GM10847 (cell line): ENCODE results near the gene ADD3.

ENCODE experiments used
- POLR2A ChIP-seq: IDR thresholded peaks from 2 replicates; pipeline ENCODE4 v1.6.1; 2011; ENCODE audit not compliant: insufficient read length; ENCODE audit errors: extremely low read depth

ADD3 gene

GRCh38 chr10:110059925-110060324 lies 52.1 kb downstream of the ADD3 start:
- TF ChIP-seq POLR2A = no peak

- no peak for TF ChIP-seq POLR2A
These were observed 53.9 kb downstream of the ADD3 start for GRCh38 chr10:110061687-110062086.

GRCh38 chr10:110065269-110065668 lies 57.5 kb downstream of the ADD3 start:
- no peak for TF ChIP-seq POLR2A

GRCh38 chr10:110067960-110068770 lies 60.4 kb downstream of the ADD3 start:
- no peak for TF ChIP-seq POLR2A

GRCh38 chr10:110068780-110069179 lies 61.0 kb downstream of the ADD3 start:
- no peak for TF ChIP-seq POLR2A

- no peak for TF ChIP-seq POLR2A
These were observed 61.8 kb downstream of the ADD3 start for GRCh38 chr10:110069502-110069982.

GRCh38 chr10:110073896-110074295 lies 66.1 kb downstream of the ADD3 start:
- no peak for TF ChIP-seq POLR2A

GRCh38 chr10:110074298-110074697 lies 66.5 kb downstream of the ADD3 start:
- no peak for TF ChIP-seq POLR2A

GRCh38 chr10:110074758-110075671 lies 67.2 kb downstream of the ADD3 start:
- TF ChIP-seq POLR2A = no peak

- no peak for TF ChIP-seq POLR2A
These were observed 67.9 kb downstream of the ADD3 start for GRCh38 chr10:110075686-110076085.

GRCh38 chr10:110076559-110077318 lies 69.0 kb downstream of the ADD3 start:
- no peak for TF ChIP-seq POLR2A

- no peak for TF ChIP-seq POLR2A
These were observed 69.8 kb downstream of the ADD3 start for GRCh38 chr10:110077436-110078130.

- no peak for TF ChIP-seq POLR2A
These were observed 70.5 kb downstream of the ADD3 start for GRCh38 chr10:110078317-110078716.

- no peak for TF ChIP-seq POLR2A
These were observed 74.1 kb downstream of the ADD3 start for GRCh38 chr10:110081911-110082310.

- TF ChIP-seq POLR2A = no peak
These were observed 76.1 kb downstream of the ADD3 start for GRCh38 chr10:110083884-110084283.

GRCh38 chr10:110087682-110088081 lies 79.9 kb downstream of the ADD3 start:
- no peak for TF ChIP-seq POLR2A
